HCT116 (cell line): ENCODE results near the gene CYSTM1. TPM values are rescaled to one million over a fixed set of nuclear protein-coding genes. Genes with fewer than 3 reads are reported as not detected.

Experiments
- ATAC-seq: fragments of 200-7000 bp; cut with Tn5 transposase; 2 replicates; pipeline ENCODE4 v1.9.1; 2020; ENCODE audit warnings: mild to moderate bottlenecking, moderate library complexity
- BruUV-seq: library from RNA; stranded (reverse); fragments of 400-500 nt; replicated peaks from 2 replicates; lab custom pipeline; 2021; lab: Mats Ljungman, UMichigan
- CTCF ChIA-PET: fragments of 300-600 bp; sonication (Branson Sonifier 250); formaldehyde crosslinking; loops from one replicate; lab custom pipeline; 2021; ENCODE audit warnings: antibody characterized with exemption; lab: Charles Lee
- POLR2A ChIA-PET: fragments of 300-600, 350-600 bp; sonication (Branson Sonifier 250); formaldehyde crosslinking; loops from one replicate; lab custom pipeline; 2021; ENCODE audit warnings: antibody characterized with exemption; lab: Charles Lee
- RAD21 ChIA-PET, 2 experiments: fragments of 300-600 bp; sonication (Branson Sonifier 250); formaldehyde crosslinking; loops; one replicate each; lab custom pipeline; 2023; ENCODE audit warnings: low total read pairs in 2 of 2; ENCODE audit not compliant: uncharacterized antibody in 2 of 2, unreplicated experiment in 2 of 2, low non-redundant PET in 1 of 2; lab: Charles Lee
- DNase-seq: peaks from one replicate; pipeline ENCODE4 v3.0.0-alpha.2; 2010; ENCODE audit warnings: low read depth, low spot score
- H2AFZ ChIP-seq: fragments of 200-600 bp; shearing (Covaris generic), sonication (generic); 2 replicates; pipeline ENCODE4 v1.6.1; 2017; ENCODE audit warnings: low read depth, mixed run types, mixed read lengths, antibody characterized with exemption, low read length; ENCODE audit not compliant: poor library complexity, severe bottlenecking
- H3K27ac ChIP-seq: 2 replicates; pipeline ENCODE4 v1.5.1; 2012; ENCODE audit warnings: low read depth, low read length
- H3K27me3 ChIP-seq: fragments of 200-600 bp; sonication (generic); 2 replicates; pipeline ENCODE4 v1.6.1; 2016; ENCODE audit warnings: mixed run types, low read length, mixed read lengths; ENCODE audit not compliant: insufficient read depth
- H3K36me3 ChIP-seq, 2 experiments: fragments of 200-500 bp in 1 of 2; fragments of 200-600 bp in 1 of 2; sonication (Bioruptor generic) in 1 of 2; sonication (generic) in 1 of 2; 2 replicates each; pipeline versions ENCODE4 v1.5.1 to v1.6.1; 2014 to 2016; ENCODE audit warnings: low read length in 2 of 2, inconsistent platforms in 1 of 2, mixed read lengths in 1 of 2, mixed run types in 1 of 2; ENCODE audit not compliant: insufficient read depth in 2 of 2, control insufficient read depth in 1 of 2
- H3K4me1 ChIP-seq, 2 experiments: fragments of 200-600 bp in 1 of 2; sonication (generic) in 1 of 2; 2 replicates each; pipeline versions ENCODE4 v1.5.1 to v1.6.1; 2012 to 2017; ENCODE audit warnings: low read length in 2 of 2, inconsistent platforms in 1 of 2, mild to moderate bottlenecking in 1 of 2, mixed read lengths in 1 of 2, mixed run types in 1 of 2, moderate library complexity in 1 of 2; ENCODE audit not compliant: insufficient read depth in 2 of 2, control insufficient read depth in 1 of 2
- H3K4me2 ChIP-seq: fragments of 200-600 bp; sonication (generic); 2 replicates; pipeline ENCODE4 v1.6.1; 2017; ENCODE audit warnings: mixed run types, low read length, mixed read lengths
- H3K4me3 ChIP-seq, 2 experiments: fragments of 200-600 bp in 1 of 2; sonication (generic) in 1 of 2; replicated peaks in 1 of 2; 2 replicates each; pipeline ENCODE4 v1.5.1; 2011 to 2016; ENCODE audit warnings: low read length in 2 of 2, control low read depth in 1 of 2, low read depth in 1 of 2, mild to moderate bottlenecking in 1 of 2, mixed read lengths in 1 of 2, mixed run types in 1 of 2
- H3K79me2 ChIP-seq: fragments of 200-600 bp; sonication (generic); 2 replicates; pipeline ENCODE4 v1.6.1; 2017; ENCODE audit warnings: mild to moderate bottlenecking, mixed run types, low read length, moderate library complexity, mixed read lengths; ENCODE audit not compliant: insufficient read depth
- H3K9ac ChIP-seq: fragments of 200-600 bp; sonication (generic); 2 replicates; pipeline ENCODE4 v1.6.1; 2016; ENCODE audit warnings: low read length, mixed read lengths
- H3K9me2 ChIP-seq: fragments of 200-600 bp; sonication (generic), shearing (Covaris generic); 2 replicates; pipeline ENCODE4 v1.6.1; 2017; ENCODE audit warnings: mixed run types, mild to moderate bottlenecking, moderate library complexity; ENCODE audit not compliant: insufficient read depth
- H3K9me3 ChIP-seq, 2 experiments: fragments of 200-500 bp in 1 of 2; fragments of 200-600 bp in 1 of 2; sonication (Bioruptor generic) in 1 of 2; sonication (generic) in 1 of 2; 2 replicates each; pipeline ENCODE4 v1.6.1; 2014 to 2017; ENCODE audit warnings: low read length in 2 of 2, mixed read lengths in 2 of 2, inconsistent platforms in 1 of 2, low read depth in 1 of 2, mild to moderate bottlenecking in 1 of 2, mixed run types in 1 of 2, moderate library complexity in 1 of 2; ENCODE audit not compliant: control insufficient read depth in 1 of 2, insufficient read depth in 1 of 2
- H4K20me1 ChIP-seq: fragments of 200-600 bp; sonication (generic), shearing (Covaris generic); 2 replicates; pipeline ENCODE4 v1.6.1; 2017; ENCODE audit warnings: mixed run types, mild to moderate bottlenecking, moderate library complexity; ENCODE audit not compliant: insufficient read depth
- ATF3 ChIP-seq: IDR thresholded peaks from 2 replicates; pipeline ENCODE4 v1.6.1; 2012
- ELF1 ChIP-seq: IDR thresholded peaks from 2 replicates; pipeline ENCODE4 v1.6.1; 2012; ENCODE audit warnings: low read depth, borderline replicate concordance
- EZH2phosphoT487 ChIP-seq: fragments of 200-600 bp; IDR thresholded peaks from 2 replicates; pipeline ENCODE4 v1.6.1; 2018; ENCODE audit warnings: antibody characterized with exemption, borderline replicate concordance
- FOSL1 ChIP-seq: IDR thresholded peaks from 2 replicates; pipeline ENCODE4 v1.6.1; 2012; ENCODE audit warnings: low read depth
- JUND ChIP-seq: IDR thresholded peaks from 2 replicates; pipeline ENCODE4 v1.6.1; 2012
- MAX ChIP-seq: IDR thresholded peaks from 2 replicates; pipeline ENCODE4 v1.6.1; 2012
- RAD21 ChIP-seq: IDR thresholded peaks from 2 replicates; pipeline ENCODE4 v1.6.1; 2012; ENCODE audit warnings: low read depth, mild to moderate bottlenecking
- REST ChIP-seq: IDR thresholded peaks from 2 replicates; pipeline ENCODE4 v1.6.1; 2012; ENCODE audit warnings: low read depth
- SP1 ChIP-seq: IDR thresholded peaks from 2 replicates; pipeline ENCODE4 v1.6.1; 2012; ENCODE audit warnings: low read depth
- YY1 ChIP-seq: IDR thresholded peaks from 2 replicates; pipeline ENCODE4 v1.6.1; 2011; ENCODE audit warnings: low read length, low read depth, moderate library complexity, mild to moderate bottlenecking; ENCODE audit not compliant: insufficient replicate concordance; ENCODE audit errors: extremely low read depth
- ZFX ChIP-seq: fragments of 450-650 bp; IDR thresholded peaks from 2 replicates; pipeline ENCODE4 v1.6.1; 2017
- intact Hi-C: fragments of 100-400 bp; cut with micrococcal nuclease; formaldehyde crosslinking; loops from 2 replicates; pipeline ENCODE4 v1.10.0; 2022
- total RNA-seq: library from RNA; stranded (reverse); gene quantifications from one replicate; pipeline ENCODE4 v1.2.1, GENCODE V29; 2021; ENCODE audit not compliant: unreplicated experiment

CYSTM1 gene
- total RNA-seq, 1 experiment from 2014 or later: 56.0 TPM

GRCh38 chr5:140202078-140202477, 27.1 kb downstream of the CYSTM1 start:
- peak; percentile 50; the same call in 1 of the 2 replicates for TF ChIP-seq JUND
- TF ChIP-seq FOSL1: peak; percentile 67
- TF ChIP-seq REST: no peak
- TF ChIP-seq SP1: 0 out of 2 replicates have a peak, but pooled peaks have one; percentile 21
- no peak for TF ChIP-seq YY1
- intact Hi-C loops: no loop called here
- Histone ChIP-seq H3K9ac (no peak overlapping the region), H3K4me1 (peaks cover 29 to 43% of the 10 kb centered on the region in 2 experiments), H3K27me3 (no peaks in the 10 kb centered on the region), H3K36me3 (no peaks in the 10 kb centered on the region), H3K9me3 (no peaks in the 10 kb centered on the region), H2AFZ (no peak overlapping the region), H3K9me2 (no peaks in the 10 kb centered on the region), H3K4me2 (peak overlapping the region; percentile 69), H3K27ac (peak overlapping the region; percentile 37; the same call in 1 of the 2 replicates), H3K79me2 (peaks cover 33% of the 10 kb centered on the region), H3K4me3 (peak overlapping the region in 1 of 2 experiments; percentile 27; a peak in 2 of 4 replicates), H4K20me1 (no peaks in the 10 kb centered on the region)
- ChIA-PET RAD21 (no interaction called here), CTCF (interaction anchor here (1.4 kb wide), 1 partner anchor 32 kb away, joined by 3 read pairs; no protein-coding TSS in a partner anchor), POLR2A (interaction anchor here (1.0 kb wide), 1 partner anchor 14 kb away, joined by 3 read pairs; no protein-coding TSS in a partner anchor)
- DNase-seq (no peak), ATAC-seq (peak; percentile 78)
- BruUV-seq: no TSS peak

GRCh38 chr5:140202610-140203009, 27.6 kb downstream of the CYSTM1 start:
- H3K4me3 ChIP-seq: peak overlapping the region in 1 of 2 experiments; percentile 27; a peak in 1 of 4 replicates
- no TSS peak for BruUV-seq
- H2AFZ ChIP-seq: no peak overlapping the region
- ChIA-PET RAD21 (no interaction called here), POLR2A (no interaction called here), CTCF (no interaction called here)
- peak overlapping the region; percentile 37; the same call in 1 of the 2 replicates for H3K27ac ChIP-seq
- no peaks in the 10 kb centered on the region for H3K36me3 ChIP-seq
- ATAC-seq (0 out of 2 replicates have a peak, but pooled peaks have one; percentile 29), DNase-seq (no peak)
- H3K9me3 ChIP-seq: no peaks in the 10 kb centered on the region
- H3K27me3 ChIP-seq: no peaks in the 10 kb centered on the region
- H3K9ac ChIP-seq: no peak overlapping the region
- H3K4me1 ChIP-seq: peaks cover 29 to 48% of the 10 kb centered on the region in 2 experiments
- no peaks in the 10 kb centered on the region for H4K20me1 ChIP-seq
- no peaks in the 10 kb centered on the region for H3K9me2 ChIP-seq
- peaks cover 34% of the 10 kb centered on the region for H3K79me2 ChIP-seq
- intact Hi-C loops: no loop called here
- peak overlapping the region; percentile 69 for H3K4me2 ChIP-seq
- TF ChIP-seq EZH2phosphoT487 (no peak), RAD21 (no peak), JUND (no peak), MAX (no peak), FOSL1 (no peak), YY1 (no peak), ZFX (no peak), REST (no peak), ATF3 (no peak), ELF1 (no peak)
